ACC112 (cell line): ENCODE measurements around the gene SLC25A13.
"Not testable (repeated sequence)": the region's sequence is repeated elsewhere in the genome, so short reads cannot be mapped to it uniquely, and the experiment has no call there.

ENCODE experiments used
- H2AFZ ChIP-seq: fragments of 200-600 bp; sonication (generic); one replicate; pipeline ENCODE4 v1.6.0; 2017; ENCODE audit warnings: antibody characterized with exemption, low read length; ENCODE audit not compliant: unreplicated experiment
- H3K27ac ChIP-seq: fragments of 200-600 bp; sonication (generic); 2 replicates; pipeline ENCODE4 v1.5.1; 2014; ENCODE audit warnings: low read depth, mild to moderate bottlenecking, antibody characterized with exemption, low read length, moderate library complexity
- H3K27me3 ChIP-seq: fragments of 200-600 bp; sonication (generic); 2 replicates; pipeline ENCODE4 v1.6.1; 2014; ENCODE audit warnings: mild to moderate bottlenecking, antibody characterized with exemption, low read length, moderate library complexity, mixed read lengths; ENCODE audit not compliant: insufficient read depth
- H3K36me3 ChIP-seq: fragments of 200-600 bp; sonication (generic); 2 replicates; pipeline ENCODE4 v1.6.1; 2016; ENCODE audit warnings: mild to moderate bottlenecking, antibody characterized with exemption, low read length, moderate library complexity, mixed read lengths; ENCODE audit not compliant: insufficient read depth
- H3K4me1 ChIP-seq: fragments of 200-600 bp; sonication (generic); one replicate; pipeline ENCODE4 v1.6.1; 2016; ENCODE audit warnings: low read length, mixed read lengths; ENCODE audit not compliant: insufficient read depth, unreplicated experiment, control insufficient read depth
- H3K4me3 ChIP-seq: fragments of 200-600 bp; sonication (generic); 2 replicates; pipeline ENCODE4 v1.5.1; 2014; ENCODE audit warnings: mild to moderate bottlenecking, low read depth, low read length
- H3K79me2 ChIP-seq: fragments of 200-600 bp; sonication (generic); one replicate; pipeline ENCODE4 v1.6.0; 2016; ENCODE audit warnings: low read length; ENCODE audit not compliant: control insufficient read depth, unreplicated experiment, insufficient read depth

SLC25A13 gene, protein sequence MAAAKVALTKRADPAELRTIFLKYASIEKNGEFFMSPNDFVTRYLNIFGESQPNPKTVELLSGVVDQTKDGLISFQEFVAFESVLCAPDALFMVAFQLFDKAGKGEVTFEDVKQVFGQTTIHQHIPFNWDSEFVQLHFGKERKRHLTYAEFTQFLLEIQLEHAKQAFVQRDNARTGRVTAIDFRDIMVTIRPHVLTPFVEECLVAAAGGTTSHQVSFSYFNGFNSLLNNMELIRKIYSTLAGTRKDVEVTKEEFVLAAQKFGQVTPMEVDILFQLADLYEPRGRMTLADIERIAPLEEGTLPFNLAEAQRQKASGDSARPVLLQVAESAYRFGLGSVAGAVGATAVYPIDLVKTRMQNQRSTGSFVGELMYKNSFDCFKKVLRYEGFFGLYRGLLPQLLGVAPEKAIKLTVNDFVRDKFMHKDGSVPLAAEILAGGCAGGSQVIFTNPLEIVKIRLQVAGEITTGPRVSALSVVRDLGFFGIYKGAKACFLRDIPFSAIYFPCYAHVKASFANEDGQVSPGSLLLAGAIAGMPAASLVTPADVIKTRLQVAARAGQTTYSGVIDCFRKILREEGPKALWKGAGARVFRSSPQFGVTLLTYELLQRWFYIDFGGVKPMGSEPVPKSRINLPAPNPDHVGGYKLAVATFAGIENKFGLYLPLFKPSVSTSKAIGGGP

DNA sequence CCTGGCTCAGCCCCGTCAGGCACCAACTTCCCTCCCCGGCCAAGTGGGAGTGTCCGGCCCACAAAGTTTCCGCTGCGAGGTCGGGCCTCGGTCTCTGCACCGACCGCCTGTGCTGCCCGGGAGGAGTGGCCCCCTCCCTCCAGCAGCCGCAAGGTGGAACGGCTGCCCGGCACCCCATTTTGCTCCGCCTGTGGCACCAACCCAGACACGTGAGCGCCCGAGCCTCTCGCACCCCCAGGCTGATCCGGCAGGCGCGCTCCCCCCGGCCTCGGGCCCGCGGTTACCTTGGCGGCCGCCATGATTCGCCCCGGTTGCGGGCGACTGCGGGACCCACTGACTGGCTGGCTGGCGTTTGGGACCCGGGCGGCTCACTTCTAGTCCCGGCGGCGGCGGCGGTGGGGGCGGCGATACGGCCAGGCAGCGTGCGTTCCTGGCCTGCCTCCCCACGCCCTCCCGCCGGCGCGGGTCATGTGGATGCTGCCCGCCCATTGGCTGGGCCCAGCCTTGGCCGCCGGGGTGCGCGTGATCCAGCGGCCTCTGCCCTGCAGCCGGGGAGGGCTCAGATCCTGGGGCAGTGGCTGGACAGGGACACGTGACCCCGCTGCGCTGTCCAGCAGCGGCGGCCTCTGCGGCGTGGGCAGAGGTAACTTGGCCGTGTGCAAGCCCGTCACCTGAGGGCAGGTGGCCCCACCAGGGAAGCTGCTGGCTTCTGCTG is at the start of gene SLC25A13:
SLC25A13 (minus strand) TSS at position 441 of the 715 bp plus-strand sequence; CDS start at position 299, 142 bp downstream.
- H3K79me2 ChIP-seq, result peaks cover 39% of the 10 kb centered on the region
- H2AFZ ChIP-seq, result peak within 1 kb of the TSS; percentile 91
- peak within 1 kb of the TSS; percentile 72 for H3K27ac ChIP-seq
- peaks cover 7% of the 10 kb centered on the region for H3K4me1 ChIP-seq
- peak within 1 kb of the TSS; percentile 90 for H3K4me3 ChIP-seq
- H3K36me3 ChIP-seq, result no peaks in the 10 kb centered on the region
- no peaks in the 10 kb centered on the region for H3K27me3 ChIP-seq

DNA sequence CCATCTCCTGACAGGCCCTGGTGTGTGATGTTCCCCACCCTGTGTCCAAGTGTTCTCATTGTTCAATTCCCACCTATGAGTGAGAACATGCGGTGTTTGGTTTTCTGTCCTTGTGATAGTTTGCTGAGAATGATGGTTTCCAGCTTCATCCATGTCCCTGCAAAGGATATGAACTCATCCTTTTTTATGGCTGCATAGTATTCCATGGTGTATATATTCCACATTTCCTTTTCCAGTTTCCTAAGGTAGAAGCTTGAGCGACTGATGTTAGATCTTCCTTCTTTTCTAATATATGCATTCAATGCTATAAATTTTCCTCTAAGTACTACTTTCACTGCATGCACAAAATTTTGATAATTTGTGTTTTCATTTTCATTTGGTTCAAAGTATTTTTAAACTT is 44.0 kb upstream of the SLC25A13 start:
- H3K36me3 ChIP-seq, H3K27me3 ChIP-seq, H3K4me1 ChIP-seq, H2AFZ ChIP-seq, H3K4me3 ChIP-seq, H3K79me2 ChIP-seq, H3K27ac ChIP-seq: not testable (repeated sequence)

DNA sequence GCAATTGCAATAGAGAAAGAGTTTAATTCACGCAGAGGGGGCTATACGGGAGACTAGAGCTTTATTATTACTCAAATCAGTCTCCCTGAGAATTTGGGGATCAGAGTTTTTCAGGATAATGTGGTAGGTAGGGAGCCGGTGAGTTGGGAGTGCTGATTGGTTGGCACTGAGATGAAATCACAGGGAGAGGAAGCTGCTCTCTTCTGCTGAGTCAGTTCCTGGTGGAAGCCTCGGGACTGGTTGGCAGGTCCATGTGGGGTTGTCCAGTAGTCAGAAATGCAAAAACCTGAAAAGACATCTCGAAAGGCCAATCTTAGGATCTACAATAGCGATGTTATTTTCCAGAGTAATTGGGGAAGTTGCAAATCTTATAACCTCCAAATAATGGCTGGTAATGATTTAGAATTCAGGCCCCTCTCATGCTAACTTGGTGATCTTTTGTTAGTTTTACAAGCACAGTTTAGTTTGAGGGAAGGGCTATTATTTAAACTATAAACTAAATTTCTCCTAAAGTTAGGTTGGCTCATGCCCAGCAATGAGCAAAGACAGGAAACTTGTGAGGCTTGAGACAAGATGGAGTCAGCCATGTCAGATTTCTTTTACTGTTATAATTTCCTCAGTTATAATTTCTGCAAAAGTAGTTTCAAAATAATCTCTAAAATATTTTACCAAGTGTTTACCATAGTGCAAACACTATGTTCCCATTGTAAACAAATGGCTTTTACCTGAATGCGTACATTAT is 39.4 kb upstream of the SLC25A13 start:
- Histone ChIP-seq H2AFZ (no peak overlapping the region), H3K27me3 (no peaks in the 10 kb centered on the region), H3K79me2 (no peaks in the 10 kb centered on the region), H3K36me3 (no peaks in the 10 kb centered on the region), H3K4me3 (no peak overlapping the region), H3K4me1 (no peaks in the 10 kb centered on the region), H3K27ac (no peak overlapping the region)

DNA sequence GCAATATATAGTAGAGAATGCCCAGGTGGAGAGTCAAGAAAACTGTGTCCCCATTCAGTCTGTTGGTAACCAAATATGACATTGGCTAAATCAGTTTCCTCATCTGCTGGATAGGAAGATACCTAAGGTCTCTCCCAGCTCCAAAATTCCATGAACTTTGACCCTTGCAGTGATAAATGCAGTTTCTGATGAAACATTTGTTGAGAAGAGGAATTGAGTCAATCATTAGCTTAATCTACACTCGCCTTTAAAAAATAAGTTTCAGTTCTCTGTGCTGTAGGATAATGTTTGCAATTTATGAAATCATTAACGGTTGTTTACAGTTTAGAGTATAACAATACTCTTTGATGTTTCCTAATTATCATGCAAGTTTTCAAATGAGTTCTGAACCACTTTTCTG is 38.0 kb upstream of the SLC25A13 start:
- Histone ChIP-seq H2AFZ (no peak overlapping the region), H3K27ac (no peak overlapping the region), H3K79me2 (no peaks in the 10 kb centered on the region), H3K27me3 (no peaks in the 10 kb centered on the region), H3K4me3 (no peak overlapping the region), H3K36me3 (no peaks in the 10 kb centered on the region), H3K4me1 (no peaks in the 10 kb centered on the region)

DNA sequence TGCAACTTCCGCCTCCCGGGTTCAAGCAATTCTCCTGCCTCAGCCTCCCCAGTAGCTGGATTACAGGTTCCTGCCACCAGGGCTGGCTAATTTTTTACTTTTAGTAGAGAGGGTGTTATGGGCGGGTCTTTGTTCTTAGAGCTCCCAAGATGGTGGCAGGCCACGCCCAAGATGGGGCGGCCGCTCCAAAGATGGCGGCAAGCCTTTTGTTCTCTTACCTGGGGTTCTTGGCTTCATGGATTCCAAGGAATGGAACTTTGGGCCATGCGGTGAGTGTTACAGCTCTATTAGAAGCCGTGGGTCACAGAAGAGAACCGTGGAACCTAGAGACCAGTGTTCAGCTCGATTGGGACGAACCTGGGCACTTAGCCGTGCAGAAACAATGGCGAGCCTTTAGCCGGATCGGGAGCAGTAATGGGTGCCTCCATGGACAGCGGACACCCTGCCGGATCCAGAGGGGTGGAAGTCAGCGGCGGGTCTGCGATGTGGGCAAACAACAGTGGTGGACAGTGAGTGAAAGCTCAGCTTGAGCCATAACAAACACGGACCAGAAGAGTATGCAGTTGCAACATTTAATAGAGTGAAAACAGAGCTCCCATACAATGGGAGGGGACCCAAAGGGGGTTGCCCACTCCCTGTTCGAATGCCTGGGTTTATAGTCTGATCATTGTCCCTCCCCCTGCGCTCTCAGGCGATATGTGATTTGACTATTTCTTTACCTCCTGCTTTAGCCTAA is 36.5 kb upstream of the SLC25A13 start:
- H3K4me1 ChIP-seq, H3K27ac ChIP-seq, H3K4me3 ChIP-seq, H3K36me3 ChIP-seq, H3K79me2 ChIP-seq, H2AFZ ChIP-seq, H3K27me3 ChIP-seq: not testable (repeated sequence)

DNA sequence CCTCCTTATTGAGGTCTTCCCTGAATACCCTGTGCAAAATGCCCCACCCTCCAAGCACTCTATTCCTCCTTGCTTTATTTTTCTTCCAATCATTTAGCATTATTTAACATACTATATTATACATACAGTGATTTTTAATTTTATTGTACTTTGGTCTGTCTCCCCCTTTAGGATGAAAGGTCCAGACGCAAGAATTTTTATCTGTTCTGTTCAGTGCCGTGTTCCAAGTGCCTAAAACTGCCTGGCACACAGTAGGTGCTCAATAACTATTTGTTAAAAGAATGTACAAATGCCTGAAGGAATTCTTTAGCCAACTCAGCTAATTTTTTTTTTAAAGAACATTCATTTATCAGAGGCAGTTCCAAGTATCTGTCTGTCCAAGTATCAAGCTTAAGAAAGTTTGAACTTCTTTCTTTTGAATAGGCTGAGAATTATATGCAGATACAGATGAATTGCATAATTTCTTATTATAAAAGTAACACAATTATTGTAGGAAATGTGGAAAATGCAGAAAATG is 34.1 kb upstream of the SLC25A13 start:
- Histone ChIP-seq H3K4me1 (no peaks in the 10 kb centered on the region), H3K27me3 (no peaks in the 10 kb centered on the region), H3K79me2 (no peaks in the 10 kb centered on the region), H3K27ac (no peak overlapping the region), H3K4me3 (no peak overlapping the region), H2AFZ (no peak overlapping the region), H3K36me3 (no peaks in the 10 kb centered on the region)

DNA sequence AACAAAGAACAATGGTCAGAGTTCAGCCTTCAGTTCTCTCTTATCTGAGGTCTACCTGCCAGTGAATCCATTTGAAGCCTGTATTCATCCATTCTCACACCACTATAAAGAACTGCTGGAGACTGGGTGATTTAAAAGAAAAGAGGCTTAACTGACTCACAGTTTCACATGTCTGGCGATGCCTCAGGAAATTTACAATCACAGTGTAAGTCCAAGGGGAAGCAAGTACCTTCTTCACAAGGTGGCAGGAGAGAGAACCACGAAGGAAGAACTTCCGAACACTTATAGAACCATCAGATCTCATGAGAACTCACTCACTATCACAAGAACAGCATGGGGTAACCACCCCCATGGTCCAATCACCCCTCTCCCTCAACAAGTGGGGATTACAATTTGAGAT is 33.0 kb upstream of the SLC25A13 start:
- Histone ChIP-seq H3K36me3 (no peaks in the 10 kb centered on the region), H3K4me1 (no peaks in the 10 kb centered on the region), H2AFZ (no peak overlapping the region), H3K4me3 (no peak overlapping the region), H3K27me3 (no peaks in the 10 kb centered on the region), H3K79me2 (no peaks in the 10 kb centered on the region), H3K27ac (no peak overlapping the region)

DNA sequence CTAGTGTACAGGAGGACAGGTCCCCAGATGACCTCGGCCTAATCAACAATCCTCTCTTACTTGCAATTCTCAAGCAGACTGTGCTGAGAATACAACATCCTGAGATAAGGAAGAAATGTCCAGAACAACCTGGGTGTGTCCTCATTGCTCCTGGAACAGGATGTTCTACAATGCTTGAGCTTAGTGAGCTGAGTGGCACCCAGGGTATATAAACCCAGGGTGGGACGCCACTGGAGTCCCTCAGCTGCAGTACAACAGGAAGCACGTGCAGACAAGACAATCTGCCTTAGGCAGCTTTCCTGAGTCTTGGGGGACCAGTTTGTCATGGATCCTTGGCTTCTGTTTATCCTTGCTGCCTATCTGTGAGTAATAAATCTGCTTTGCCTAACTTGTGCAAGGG is 27.7 kb upstream of the SLC25A13 start:
- Histone ChIP-seq H3K27me3 (peaks cover 6% of the 10 kb centered on the region), H2AFZ (no peak overlapping the region), H3K36me3 (no peaks in the 10 kb centered on the region), H3K27ac (no peak overlapping the region), H3K4me3 (no peak overlapping the region), H3K79me2 (no peaks in the 10 kb centered on the region), H3K4me1 (peaks cover 4% of the 10 kb centered on the region)

DNA sequence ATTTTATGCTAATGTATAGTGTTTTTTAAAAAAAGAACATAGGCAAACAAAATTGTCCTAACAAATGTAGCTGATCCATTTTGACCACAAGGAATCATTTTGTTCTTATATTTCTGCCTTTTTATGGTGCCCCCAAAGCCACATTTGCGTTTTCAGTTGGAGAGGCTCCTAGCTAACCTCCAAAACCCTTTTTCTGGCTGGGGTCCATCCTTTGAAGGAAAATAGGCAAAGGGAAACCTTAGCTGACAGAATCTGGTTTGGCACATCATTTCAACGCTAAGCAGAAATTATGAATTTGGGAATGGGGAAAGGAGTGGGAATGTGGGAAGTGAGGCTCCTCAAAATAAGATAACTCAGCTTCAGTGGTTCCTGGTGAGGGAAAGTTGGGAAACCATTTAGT is 25.6 kb upstream of the SLC25A13 start:
- H2AFZ ChIP-seq, result no peak overlapping the region
- no peaks in the 10 kb centered on the region for H3K36me3 ChIP-seq
- no peaks in the 10 kb centered on the region for H3K79me2 ChIP-seq
- H3K27ac ChIP-seq, result no peak overlapping the region
- peaks cover 12% of the 10 kb centered on the region for H3K27me3 ChIP-seq
- H3K4me1 ChIP-seq, result peaks cover 4% of the 10 kb centered on the region
- H3K4me3 ChIP-seq, result no peak overlapping the region
